Endodermal cell (in vitro differentiated cells): Measurements from ENCODE around the gene TMEM236. TPM values are rescaled to one million over a fixed set of nuclear protein-coding genes. Genes with fewer than 3 reads are reported as not detected.

ENCODE experiments used
- DNase-seq: peaks from one replicate; pipeline ENCODE4 v3.0.0-alpha.2; 2017
- H3K27ac ChIP-seq: 2 replicates; pipeline ENCODE4 v1.5.1; 2013; ENCODE audit warnings: mild to moderate bottlenecking, low read depth, low read length, moderate library complexity
- H3K27me3 ChIP-seq: 2 replicates; pipeline ENCODE4 v1.6.1; 2013; ENCODE audit warnings: mild to moderate bottlenecking, low read length, moderate library complexity; ENCODE audit not compliant: insufficient read depth, control insufficient read depth, poor library complexity, severe bottlenecking
- H3K36me3 ChIP-seq: 2 replicates; pipeline ENCODE4 v1.7.0; 2013; ENCODE audit warnings: mild to moderate bottlenecking, low read length, moderate library complexity; ENCODE audit not compliant: control insufficient read depth, insufficient read depth
- H3K4me1 ChIP-seq: one replicate; pipeline ENCODE4 v1.7.0; 2013; ENCODE audit warnings: low read length; ENCODE audit not compliant: control insufficient read depth, insufficient read depth
- H3K4me3 ChIP-seq: 2 replicates; pipeline ENCODE4 v1.5.1; 2013; ENCODE audit warnings: mild to moderate bottlenecking, low read length, moderate library complexity
- H3K9ac ChIP-seq: 2 replicates; pipeline ENCODE4 v1.6.1; 2013; ENCODE audit warnings: mild to moderate bottlenecking, low read length, moderate library complexity; ENCODE audit not compliant: poor library complexity, severe bottlenecking; ENCODE audit errors: extremely low read depth
- H3K9me3 ChIP-seq: 2 replicates; pipeline ENCODE4 v1.6.1; 2013; ENCODE audit warnings: mild to moderate bottlenecking, low read length, moderate library complexity; ENCODE audit not compliant: control insufficient read depth
- H3K27ac Mint-ChIP-seq: 2 replicates; pipeline ENCODE4 v1.8.0; 2020; ENCODE audit warnings: mixed read lengths
- H3K27me3 Mint-ChIP-seq: 2 replicates; pipeline ENCODE4 v1.8.0; 2021; ENCODE audit warnings: mild to moderate bottlenecking, mixed read lengths; ENCODE audit not compliant: insufficient read depth
- H3K36me3 Mint-ChIP-seq: 2 replicates; pipeline ENCODE4 v1.8.0; 2020; ENCODE audit warnings: low read depth, mixed read lengths
- H3K4me1 Mint-ChIP-seq: 2 replicates; pipeline ENCODE4 v1.8.0; 2020; ENCODE audit warnings: mixed read lengths
- H3K4me3 Mint-ChIP-seq: 2 replicates; pipeline ENCODE4 v1.8.0; 2020; ENCODE audit warnings: mild to moderate bottlenecking, moderate library complexity, mixed read lengths
- H3K9me3 Mint-ChIP-seq: 2 replicates; pipeline ENCODE4 v1.8.0; 2020; ENCODE audit warnings: mild to moderate bottlenecking, mixed read lengths
- WGBS, 2 experiments: methylation state at CpG; one replicate each; pipeline versions ENCODE4 v1.1.5 to v1.1.7; 2013; ENCODE audit warnings: missing lambda C conversion rate in 2 of 2, mixed read lengths in 1 of 2; ENCODE audit not compliant: insufficient coverage in 1 of 2, insufficient read length in 1 of 2; 5-methylcytosine and 5-hydroxymethylcytosine counted together
- long read RNA-seq, 4 experiments: library from polyadenylated mRNA in 2 of 4; library from RNA in 1 of 4; library from capped mRNA in 1 of 4; stranded (forward) in 3 of 4; unstranded in 1 of 4; transcript quantifications; one replicate each; pipeline ENCODE4 v2.0.0, GENCODE V29; 2020 to 2021; ENCODE audit warnings: inconsistent platforms in 1 of 4
- polyA plus RNA-seq, 2 experiments: library from polyadenylated mRNA; stranded (reverse); fragments of 50-300 nt; gene quantifications; one replicate each; pipeline ENCODE4 v1.2.3, GENCODE V29; 2013
- total RNA-seq, 2 donors: library from RNA; stranded (reverse); fragmentation: NEBNext Ultra II Directional in 1 of 2; extraction: Animal tissue kit (Norgen Biotek cat#: 25700) in 1 of 2; gene quantifications; 2 replicates in 1 of 2; 3 replicates in 1 of 2; pipeline ENCODE4 v1.2.1, GENCODE V29; 2021
- TF ChIP-seq, protein P1 (sequence below): fragments of 200-600 bp; sonication (generic); conservative IDR thresholded peaks from 2 replicates; pipeline ENCODE4 v1.5.0; 2021; ENCODE audit warnings: antibody characterized with exemption, mild to moderate bottlenecking

Gene TMEM236, protein sequence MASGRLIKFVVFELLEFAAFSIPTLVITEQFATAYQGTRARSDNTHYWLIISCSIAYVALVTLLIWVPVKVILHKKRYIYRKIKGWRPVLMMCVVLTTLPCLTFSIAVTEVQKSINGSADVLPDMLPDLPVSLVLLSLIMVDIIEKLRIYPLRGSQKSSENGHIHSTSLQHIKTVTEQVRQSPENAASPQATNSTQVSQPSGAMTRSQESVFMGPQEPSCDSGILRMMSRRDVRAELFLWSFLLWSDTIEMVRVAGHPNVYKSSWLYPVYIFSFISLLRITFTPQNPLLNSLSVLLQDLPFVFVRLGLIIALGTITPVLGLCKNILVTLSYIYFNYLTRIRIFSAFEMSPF
- total RNA-seq = under 1 TPM in 1 of 2 donors, not detected in 1; 0.04 TPM
- polyA plus RNA-seq (2013, experiment 1 of 2) = not detected
- 0.04 TPM for polyA plus RNA-seq (2013, experiment 2 of 2)
- long read RNA-seq, experiment 1 = 0 reads
- long read RNA-seq, experiment 2 = 0 reads
- long read RNA-seq, experiment 3 = 0 reads
- long read RNA-seq, experiment 4 = 0 reads

GRCh38 chr10:17751781-17752445 lies at the start of gene TMEM236:
TMEM236 (plus strand) TSS chr10:17752201; CDS start chr10:17752296, 95 bp downstream.
- H3K4me3 Mint-ChIP-seq = no peak within 1 kb of the TSS
- TF ChIP-seq, protein P1, sequence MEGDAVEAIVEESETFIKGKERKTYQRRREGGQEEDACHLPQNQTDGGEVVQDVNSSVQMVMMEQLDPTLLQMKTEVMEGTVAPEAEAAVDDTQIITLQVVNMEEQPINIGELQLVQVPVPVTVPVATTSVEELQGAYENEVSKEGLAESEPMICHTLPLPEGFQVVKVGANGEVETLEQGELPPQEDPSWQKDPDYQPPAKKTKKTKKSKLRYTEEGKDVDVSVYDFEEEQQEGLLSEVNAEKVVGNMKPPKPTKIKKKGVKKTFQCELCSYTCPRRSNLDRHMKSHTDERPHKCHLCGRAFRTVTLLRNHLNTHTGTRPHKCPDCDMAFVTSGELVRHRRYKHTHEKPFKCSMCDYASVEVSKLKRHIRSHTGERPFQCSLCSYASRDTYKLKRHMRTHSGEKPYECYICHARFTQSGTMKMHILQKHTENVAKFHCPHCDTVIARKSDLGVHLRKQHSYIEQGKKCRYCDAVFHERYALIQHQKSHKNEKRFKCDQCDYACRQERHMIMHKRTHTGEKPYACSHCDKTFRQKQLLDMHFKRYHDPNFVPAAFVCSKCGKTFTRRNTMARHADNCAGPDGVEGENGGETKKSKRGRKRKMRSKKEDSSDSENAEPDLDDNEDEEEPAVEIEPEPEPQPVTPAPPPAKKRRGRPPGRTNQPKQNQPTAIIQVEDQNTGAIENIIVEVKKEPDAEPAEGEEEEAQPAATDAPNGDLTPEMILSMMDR = no peak
- Histone ChIP-seq H3K4me3 (no peak within 1 kb of the TSS), H3K4me1 (no peaks in the 10 kb centered on the region), H3K27ac (no peak within 1 kb of the TSS), H3K9me3 (no peaks in the 10 kb centered on the region), H3K9ac (no peak within 1 kb of the TSS), H3K36me3 (no peaks in the 10 kb centered on the region), H3K27me3 (no peaks in the 10 kb centered on the region)
- H3K27me3 Mint-ChIP-seq = no peaks in the 10 kb centered on the region
- H3K9me3 Mint-ChIP-seq = no peaks in the 10 kb centered on the region
- H3K4me1 Mint-ChIP-seq = no peaks in the 10 kb centered on the region
- no peak within 1 kb of the TSS for H3K27ac Mint-ChIP-seq
- DNase-seq = no peak
- no peaks in the 10 kb centered on the region for H3K36me3 Mint-ChIP-seq
- 91 to 93% methylated on average over 3 to 9 of the region's 9 CpGs for WGBS, 2 experiments

DNA sequence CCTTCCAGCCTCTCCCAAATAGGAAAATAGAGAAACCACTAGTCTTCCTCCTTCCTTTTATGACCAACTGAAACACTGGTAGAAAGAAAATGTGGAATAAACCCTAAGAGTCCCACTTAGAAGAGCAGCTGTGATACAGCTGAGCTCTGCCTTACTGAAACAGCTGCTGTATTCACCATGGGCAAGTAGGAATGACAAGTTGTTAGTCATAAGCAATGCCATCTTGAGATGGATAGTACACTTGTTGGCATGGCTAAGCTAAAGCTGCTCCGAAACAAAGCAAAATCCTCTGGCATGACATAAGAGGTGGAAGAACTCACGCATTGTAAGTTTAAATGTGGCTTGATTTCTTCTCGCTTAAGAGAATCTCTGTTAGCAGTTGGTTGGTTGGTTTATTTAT lies 48.3 kb upstream of the TMEM236 start:
- no peak overlapping the region for H3K27ac ChIP-seq
- Mint-ChIP-seq H3K4me1 (no peaks in the 10 kb centered on the region), H3K27ac (no peak overlapping the region), H3K36me3 (peaks cover 43% of the 10 kb centered on the region), H3K4me3 (no peak overlapping the region), H3K27me3 (no peaks in the 10 kb centered on the region), H3K9me3 (no peaks in the 10 kb centered on the region)
- 96 to 98% methylated on average over 3 of the region's 3 CpGs for WGBS, 2 experiments
- no peaks in the 10 kb centered on the region for H3K9me3 ChIP-seq
- H3K4me1 ChIP-seq = no peaks in the 10 kb centered on the region
- no peaks in the 10 kb centered on the region for H3K27me3 ChIP-seq
- no peak for DNase-seq
- H3K36me3 ChIP-seq = peaks cover 58% of the 10 kb centered on the region
- TF ChIP-seq, protein P1 = no peak
- no peak overlapping the region for H3K9ac ChIP-seq
- H3K4me3 ChIP-seq = no peak overlapping the region

- Mint-ChIP-seq H3K4me3 (no peak overlapping the region), H3K27ac (no peak overlapping the region), H3K27me3 (no peaks in the 10 kb centered on the region), H3K36me3 (peaks cover 59% of the 10 kb centered on the region), H3K9me3 (no peaks in the 10 kb centered on the region), H3K4me1 (no peaks in the 10 kb centered on the region)
- no peaks in the 10 kb centered on the region for H3K27me3 ChIP-seq
- no peak overlapping the region for H3K9ac ChIP-seq
- no peaks in the 10 kb centered on the region for H3K4me1 ChIP-seq
- no peak overlapping the region for H3K27ac ChIP-seq
- H3K9me3 ChIP-seq = no peaks in the 10 kb centered on the region
- DNase-seq = no peak
- H3K36me3 ChIP-seq = peaks cover 77% of the 10 kb centered on the region
- WGBS, 2 experiments = 97 to 100% methylated on average over 5 to 10 of the region's 10 CpGs
- TF ChIP-seq, protein P1 = no peak
- no peak overlapping the region for H3K4me3 ChIP-seq
Measured at GRCh38 chr10:17708821-17709220, 43.2 kb upstream of the TMEM236 start.
